Dedifferentiated amniotic fluid mesenchymal stem cell (primary cell): ENCODE data around the gene LRRC14B.

Source experiments
- DNase-seq: peaks from one replicate; pipeline ENCODE4 v3.0.0-alpha.2; 2016; ENCODE audit errors: extremely low spot score

LRRC14B gene

GRCh38 chr5:191036-191948, at the start of gene LRRC14B:
TSS of gene LRRC14B (plus strand) at chr5:191495. CDS start at chr5:191539, 44 bp downstream.
- DNase-seq = no peak

GRCh38 chr5:141761-142160, 49.5 kb upstream of the LRRC14B start:
- no peak for DNase-seq

- no peak for DNase-seq
These were observed 49.0 kb upstream of the LRRC14B start for GRCh38 chr5:142246-142810.

- DNase-seq = no peak
These were observed 48.3 kb upstream of the LRRC14B start for GRCh38 chr5:143041-143440.

- DNase-seq = no peak
These were observed 46.4 kb upstream of the LRRC14B start for GRCh38 chr5:144941-145340.

GRCh38 chr5:145585-146323, 45.5 kb upstream of the LRRC14B start:
- DNase-seq = no peak

GRCh38 chr5:147751-148150, 43.5 kb upstream of the LRRC14B start:
- no peak for DNase-seq

GRCh38 chr5:149745-150485, 41.4 kb upstream of the LRRC14B start:
- DNase-seq = peak; percentile 37

GRCh38 chr5:150746-151145, 40.5 kb upstream of the LRRC14B start:
- no peak for DNase-seq

- no peak for DNase-seq
These were observed 39.2 kb upstream of the LRRC14B start for GRCh38 chr5:152077-152476.

- peak; percentile 18 for DNase-seq
These were observed 38.0 kb upstream of the LRRC14B start for GRCh38 chr5:153256-153655.

- no peak for DNase-seq
These were observed 37.1 kb upstream of the LRRC14B start for GRCh38 chr5:154236-154635.

- DNase-seq = no peak
These were observed 36.5 kb upstream of the LRRC14B start for GRCh38 chr5:154826-155225.

- DNase-seq = no peak
These were observed 35.5 kb upstream of the LRRC14B start for GRCh38 chr5:155651-156410.

- DNase-seq = no peak
These were observed 34.8 kb upstream of the LRRC14B start for GRCh38 chr5:156411-157072.

GRCh38 chr5:157126-157715, 34.1 kb upstream of the LRRC14B start:
- no peak for DNase-seq

- DNase-seq = no peak
These were observed 33.5 kb upstream of the LRRC14B start for GRCh38 chr5:157801-158200.

- DNase-seq = no peak
These were observed 32.4 kb upstream of the LRRC14B start for GRCh38 chr5:158807-159447.

- no peak for DNase-seq
These were observed 31.7 kb upstream of the LRRC14B start for GRCh38 chr5:159448-160172.
